DOHH2 (cell line): ENCODE results near the gene TNRC6C.

Experiments
- H3F3A ChIP-seq: fragments of 200-600 bp; sonication (generic), shearing (Covaris generic); 2 replicates; pipeline ENCODE4 v1.6.0; 2016; ENCODE audit warnings: antibody characterized with exemption, mild to moderate bottlenecking; ENCODE audit not compliant: control insufficient read depth, insufficient read depth
- H3K27ac ChIP-seq: fragments of 200-600 bp; sonication (generic); 2 replicates; pipeline ENCODE4 v1.5.1; 2014; ENCODE audit warnings: low read depth, mild to moderate bottlenecking, low read length, moderate library complexity
- H3K27me3 ChIP-seq: fragments of 200-600 bp; sonication (generic); 2 replicates; pipeline ENCODE4 v1.6.1; 2014; ENCODE audit warnings: mild to moderate bottlenecking, low read length, mixed read lengths; ENCODE audit not compliant: control insufficient read depth
- H3K36me3 ChIP-seq: fragments of 200-600 bp; sonication (generic); 2 replicates; pipeline ENCODE4 v1.6.1; 2014; ENCODE audit warnings: mild to moderate bottlenecking, low read length, moderate library complexity, mixed read lengths; ENCODE audit not compliant: control insufficient read depth
- H3K4me1 ChIP-seq: fragments of 200-600 bp; sonication (generic); 2 replicates; pipeline ENCODE4 v1.6.1; 2014; ENCODE audit warnings: mild to moderate bottlenecking, low read length, mixed read lengths; ENCODE audit not compliant: control insufficient read depth
- H3K4me2 ChIP-seq: fragments of 200-600 bp; sonication (generic); 2 replicates; pipeline ENCODE4 v1.6.0; 2014; ENCODE audit warnings: mild to moderate bottlenecking, low read length, moderate library complexity
- H3K4me3 ChIP-seq: fragments of 200-600 bp; sonication (generic); 2 replicates; pipeline ENCODE4 v1.5.1; 2014; ENCODE audit warnings: mild to moderate bottlenecking, low read length, mixed read lengths
- H3K79me2 ChIP-seq: fragments of 200-600 bp; sonication (generic); 2 replicates; pipeline ENCODE4 v1.6.1; 2014; ENCODE audit warnings: mild to moderate bottlenecking, low read length, mixed read lengths; ENCODE audit not compliant: control insufficient read depth
- H3K9me2 ChIP-seq: fragments of 200-600 bp; sonication (generic); replicated peaks from 2 replicates; pipeline ENCODE4 v1.6.1; 2014; ENCODE audit warnings: mild to moderate bottlenecking, low read length, mixed read lengths; ENCODE audit not compliant: control insufficient read depth
- H3K9me3 ChIP-seq: fragments of 200-600 bp; sonication (generic); 2 replicates; pipeline ENCODE4 v1.6.1; 2014; ENCODE audit warnings: antibody characterized with exemption, low read length, mixed read lengths; ENCODE audit not compliant: control insufficient read depth, insufficient read depth
- H4K20me1 ChIP-seq: fragments of 200-600 bp; sonication (generic); 2 replicates; pipeline ENCODE4 v1.6.0; 2014; ENCODE audit warnings: low read depth, mild to moderate bottlenecking, antibody characterized with exemption, low read length, moderate library complexity; ENCODE audit not compliant: control insufficient read depth, insufficient read depth
- CTCF ChIP-seq: fragments of 200-600 bp; sonication (generic); IDR thresholded peaks from one replicate; pipeline ENCODE4 v1.5.1; 2014; ENCODE audit warnings: antibody characterized with exemption, mild to moderate bottlenecking, low read depth, low read length; ENCODE audit not compliant: poor library complexity, severe bottlenecking
- EZH2phosphoT487 ChIP-seq: fragments of 200-600 bp; sonication (generic); IDR thresholded peaks from 2 replicates; pipeline ENCODE4 v1.6.1; 2017; ENCODE audit warnings: borderline replicate concordance, mild to moderate bottlenecking, antibody characterized with exemption, low read length, moderate library complexity, mixed read lengths

The TNRC6C gene

GRCh38 chr17:78069695-78070094, 111.2 kb downstream of the TNRC6C start:
- Histone ChIP-seq H4K20me1 (no peaks in the 10 kb centered on the region), H3K4me2 (no peak overlapping the region), H3K9me2 (no peaks in the 10 kb centered on the region), H3K79me2 (no peaks in the 10 kb centered on the region), H3K27ac (no peak overlapping the region), H3F3A (no peaks in the 10 kb centered on the region), H3K27me3 (no peaks in the 10 kb centered on the region), H3K4me3 (no peak overlapping the region), H3K9me3 (no peaks in the 10 kb centered on the region), H3K36me3 (peaks cover 40% of the 10 kb centered on the region), H3K4me1 (peaks cover 9% of the 10 kb centered on the region)
- TF ChIP-seq CTCF (no peak), EZH2phosphoT487 (no peak)

GRCh38 chr17:78072961-78073360, 114.5 kb downstream of the TNRC6C start:
- H3F3A ChIP-seq = no peaks in the 10 kb centered on the region
- no peaks in the 10 kb centered on the region for H3K9me3 ChIP-seq
- no peak overlapping the region for H3K4me2 ChIP-seq
- no peaks in the 10 kb centered on the region for H3K79me2 ChIP-seq
- no peak overlapping the region for H3K4me3 ChIP-seq
- peaks cover 57% of the 10 kb centered on the region for H3K36me3 ChIP-seq
- no peaks in the 10 kb centered on the region for H4K20me1 ChIP-seq
- no peaks in the 10 kb centered on the region for H3K27me3 ChIP-seq
- peaks cover 9% of the 10 kb centered on the region for H3K4me1 ChIP-seq
- no peaks in the 10 kb centered on the region for H3K9me2 ChIP-seq
- H3K27ac ChIP-seq = no peak overlapping the region
- no peak for TF ChIP-seq CTCF
- TF ChIP-seq EZH2phosphoT487 = no peak

GRCh38 chr17:78075011-78075410, 116.5 kb downstream of the TNRC6C start:
- no peak for TF ChIP-seq EZH2phosphoT487
- TF ChIP-seq CTCF = no peak
- Histone ChIP-seq H3K27ac (no peak overlapping the region), H3F3A (no peaks in the 10 kb centered on the region), H3K4me3 (no peak overlapping the region), H3K9me3 (no peaks in the 10 kb centered on the region), H3K79me2 (no peaks in the 10 kb centered on the region), H3K27me3 (no peaks in the 10 kb centered on the region), H3K36me3 (peaks cover 57% of the 10 kb centered on the region), H3K4me2 (no peak overlapping the region), H3K4me1 (no peaks in the 10 kb centered on the region), H4K20me1 (no peaks in the 10 kb centered on the region), H3K9me2 (no peaks in the 10 kb centered on the region)

- no peaks in the 10 kb centered on the region for H3K27me3 ChIP-seq
- H3K79me2 ChIP-seq = no peaks in the 10 kb centered on the region
- H3K9me3 ChIP-seq = no peaks in the 10 kb centered on the region
- TF ChIP-seq EZH2phosphoT487 (no peak), CTCF (no peak)
- no peak overlapping the region for H3K27ac ChIP-seq
- peaks cover 57% of the 10 kb centered on the region for H3K36me3 ChIP-seq
- H3K4me1 ChIP-seq = no peaks in the 10 kb centered on the region
- no peak overlapping the region for H3K4me3 ChIP-seq
- H3K9me2 ChIP-seq = no peaks in the 10 kb centered on the region
- no peak overlapping the region for H3K4me2 ChIP-seq
- H3F3A ChIP-seq = no peaks in the 10 kb centered on the region
- H4K20me1 ChIP-seq = no peaks in the 10 kb centered on the region
These were observed 117.0 kb downstream of the TNRC6C start for GRCh38 chr17:78075545-78075944.
